Measurements from ENCODE around the gene ARRB2. TPM values are rescaled to one million over a fixed set of nuclear protein-coding genes. Genes with fewer than 3 reads are reported as not detected.

The ARRB2 gene
- total and polyA plus RNA-seq, 2 of the 8 experiments (the other 6 are each of a cell fraction or from before 2014, with no cell fraction given), result 72.4 to 101 TPM

- Histone ChIP-seq H3K18ac (ENCODE audit: extremely low read depth, low read length) (no peak overlapping the region), H3K79me1 (ENCODE audit: low read depth, low read length) (no peaks in the 10 kb centered on the region), H2BK15ac (ENCODE audit: low read length) (no peak overlapping the region), H3K4me3 (ENCODE audit: extremely low read depth in 1 of 4, insufficient read depth in 2 of 4, low read depth in 3 of 4, low read length in 4 of 4) (no peak overlapping the region), H3K4me1 (replicated peaks in 1 of 4; ENCODE audit: control insufficient read depth in 3 of 4, insufficient read depth in 4 of 4, low read length in 3 of 4) (peaks cover 0 to 10% (median 6%) of the 10 kb centered on the region in 4 experiments; a peak in 5 of 7 replicates), H4K5ac (ENCODE audit: insufficient read length, low read depth, low read length) (no peak overlapping the region), H2BK5ac (ENCODE audit: low read depth, low read length) (no peak overlapping the region), H3K56ac (replicated peaks; ENCODE audit: insufficient read length, low read depth, low read length) (no peak overlapping the region), H4K91ac (replicated peaks; ENCODE audit: insufficient read length, low read length) (no peak overlapping the region), H3K9me3 (ENCODE audit: insufficient read depth in 2 of 2, low read depth in 1 of 2, low read length in 1 of 2) (no peaks in the 10 kb centered on the region; a peak in 1 of 4 replicates), H3K36me3 (ENCODE audit: control insufficient read depth in 2 of 4, insufficient read depth in 4 of 4, low read length in 3 of 4) (no peaks in the 10 kb centered on the region; a peak in 1 of 8 replicates), H3K27me3 (replicated peaks in 1 of 4; ENCODE audit: control insufficient read depth in 3 of 4, extremely low read depth in 1 of 4, insufficient read depth in 3 of 4, low read length in 3 of 4) (peaks cover 20 to 36% (median 25%) of the 10 kb centered on the region in 4 experiments), H3K79me2 (ENCODE audit: control insufficient read depth in 1 of 2, insufficient read depth in 2 of 2, low read length in 2 of 2) (no peaks in the 10 kb centered on the region), H3K23ac (ENCODE audit: insufficient read length) (no peak overlapping the region), H3K23me2 (ENCODE audit: low read depth, low read length) (peaks cover 20% of the 10 kb centered on the region), H2BK20ac (ENCODE audit: low read length) (no peak overlapping the region), H4K20me1 (replicated peaks in 1 of 2; ENCODE audit: control insufficient read depth in 1 of 2, insufficient read depth in 2 of 2, low read length in 2 of 2) (peaks cover 2 to 6% of the 10 kb centered on the region in 2 experiments), H3K9ac (replicated peaks in 1 of 4; ENCODE audit: extremely low read depth in 1 of 4, low read depth in 3 of 4, low read length in 3 of 4) (no peak overlapping the region), H2AK5ac (ENCODE audit: low read depth, low read length) (no peak overlapping the region), H4K8ac (ENCODE audit: extremely low read depth, insufficient read depth, low read length) (no peak overlapping the region), H3K4me2 (ENCODE audit: insufficient read depth in 1 of 2, low read depth in 2 of 2, low read length in 2 of 2) (no peak overlapping the region), H3K14ac (ENCODE audit: insufficient read length) (no peak overlapping the region), H2AFZ (ENCODE audit: low read length) (no peak overlapping the region), H3K27ac (ENCODE audit: low read depth, low read length) (no peak overlapping the region), H2BK120ac (replicated peaks; ENCODE audit: low read depth, low read length) (no peak overlapping the region), H3K4ac (replicated peaks; ENCODE audit: insufficient read length, low read depth, low read length) (no peak overlapping the region), H2BK12ac (ENCODE audit: low read depth, low read length) (no peak overlapping the region)
- ChIA-PET POLR2A (ENCODE audit: partially characterized antibody) (no interaction called here), CTCF (ENCODE audit: partially characterized antibody) (interaction anchor here (0.8 to 2.1 kb wide), 4 partner anchors 48 to 373 kb away, joined by 3 to 5 read pairs (median 4); no protein-coding TSS in a partner anchor)
- 88% methylated on average over 8 of the region's 8 CpGs; no CpG with 5 or more reads in 1 of the 2 experiments for WGBS, 2 experiments (ENCODE audit: extremely low coverage in 1 of 2, insufficient coverage in 1 of 2, insufficient read length in 1 of 2, insufficient replicate concordance in 2 of 2, low coverage in 1 of 2, low lambda C conversion rate in 2 of 2, missing lambda C conversion rate in 1 of 2)
- FAIRE-seq, result no peak
- no peak for DNase-seq (ENCODE audit: low read depth in 1 of 2, low spot score in 2 of 2)
- no peak for TF ChIP-seq CEBPB (IDR thresholded peaks at IDR 0.05; ENCODE audit: low read depth, low read length)
- no peak for TF ChIP-seq ATF3 (IDR thresholded peaks at IDR 0.05; ENCODE audit: insufficient read depth, low read depth, low read length)
- no peak for TF ChIP-seq TCF12 (IDR thresholded peaks at IDR 0.05; ENCODE audit: low read depth, low read length)
- no peak for TF ChIP-seq POU5F1 (IDR thresholded peaks at IDR 0.05; ENCODE audit: low read depth, low read length)
These were observed 24.5 kb downstream of the ARRB2 start for GRCh38 chr17:4734857-4735475.

Data from H1 (cell line).